Measurements from ENCODE around the gene EDEM2. TPM values are rescaled to one million over a fixed set of nuclear protein-coding genes. Genes with fewer than 3 reads are reported as not detected.

The EDEM2 gene
- total RNA-seq, 1 experiment from 2014 or later: 22.8 TPM

GRCh38 chr20:35117196-35117595 lies 29.9 kb downstream of the EDEM2 start (continued):
- TF ChIP-seq ZBTB33 (IDR thresholded peaks at IDR 0.05; ENCODE audit: extremely low read depth, insufficient replicate concordance, low read length) (no peak), ELF1 (IDR thresholded peaks at IDR 0.05; ENCODE audit: borderline replicate concordance, low read depth) (no peak), EGR1 (IDR thresholded peaks at IDR 0.05; ENCODE audit: low read depth) (no peak)

GRCh38 chr20:35116258-35116657 lies 30.9 kb downstream of the EDEM2 start:
- Histone ChIP-seq H3K79me2 (ENCODE audit: insufficient read depth, low read length) (no peaks in the 10 kb centered on the region), H3K9me2 (ENCODE audit: insufficient read depth) (no peaks in the 10 kb centered on the region), H3K9ac (ENCODE audit: low read length) (no peak overlapping the region), H3K36me3 (ENCODE audit: control insufficient read depth in 1 of 2, insufficient read depth in 2 of 2, low read length in 2 of 2) (peaks cover 6 to 8% of the 10 kb centered on the region in 2 experiments; a peak in 2 of 4 replicates), H3K4me3 (replicated peaks in 1 of 2; ENCODE audit: low read depth in 1 of 2, low read length in 2 of 2) (no peak overlapping the region), H2AFZ (ENCODE audit: low read depth, low read length, poor library complexity, severe bottlenecking) (no peak overlapping the region), H3K4me1 (ENCODE audit: control insufficient read depth in 1 of 2, insufficient read depth in 2 of 2, low read length in 2 of 2) (peaks cover 0 to 6% of the 10 kb centered on the region in 2 experiments; a peak in 2 of 4 replicates), H3K27ac (ENCODE audit: low read depth, low read length) (no peak overlapping the region), H4K20me1 (ENCODE audit: insufficient read depth) (no peaks in the 10 kb centered on the region), H3K27me3 (ENCODE audit: insufficient read depth, low read length) (no peaks in the 10 kb centered on the region), H3K4me2 (ENCODE audit: low read length) (no peak overlapping the region), H3K9me3 (ENCODE audit: control insufficient read depth in 1 of 2, insufficient read depth in 1 of 2, low read depth in 1 of 2, low read length in 2 of 2) (no peaks in the 10 kb centered on the region)
- no TSS peak for BruUV-seq (replicated peaks)
- ChIA-PET RAD21 (ENCODE audit: low non-redundant PET in 1 of 2, low total read pairs in 2 of 2, uncharacterized antibody in 2 of 2, unreplicated experiment in 2 of 2) (no interaction called here), CTCF (interaction anchor here (0.9 kb wide), 1 partner anchor 20 kb away, joined by 4 read pairs; no protein-coding TSS in a partner anchor), POLR2A (interaction anchor here (0.6 kb wide), 1 partner anchor 29 kb away, joined by 3 read pairs; no protein-coding TSS in a partner anchor)
- intact Hi-C loops (cut with micrococcal nuclease): no loop called here
- no peak for DNase-seq (ENCODE audit: low read depth, low spot score)
- ATAC-seq: no peak
- TF ChIP-seq CTCF (IDR thresholded peaks at IDR 0.05 in 2 of 3, conservative IDR thresholded peaks at IDR 0.05 in 1 of 3; ENCODE audit: borderline replicate concordance in 1 of 3, insufficient read depth in 1 of 3, low read depth in 2 of 3, low read length in 2 of 3) (no peak), RAD21 (IDR thresholded peaks at IDR 0.05; ENCODE audit: low read depth) (no peak), JUND (IDR thresholded peaks at IDR 0.05) (no peak), ZFX (IDR thresholded peaks at IDR 0.05) (no peak), EZH2 (IDR thresholded peaks at IDR 0.05) (no peak), EZH2phosphoT487 (IDR thresholded peaks at IDR 0.05; ENCODE audit: borderline replicate concordance) (no peak), POLR2AphosphoS5 (IDR thresholded peaks at IDR 0.05; ENCODE audit: low read depth, low read length) (no peak), POLR2A (IDR thresholded peaks at IDR 0.05; ENCODE audit: borderline replicate concordance, extremely low read depth, insufficient read depth, insufficient read length) (no peak)

Measured in HCT116 (cell line).